NK-92 (cell line): ENCODE results near the gene TOMM40.
"Not testable (repeated sequence)": the region's sequence is repeated elsewhere in the genome, so short reads cannot be mapped to it uniquely, and the experiment has no call there.

Experiments used
- DNase-seq: peaks from one replicate; lab custom pipeline; 2025; ENCODE audit not compliant: unreplicated experiment; lab: John Stamatoyannopoulos, UW

Gene TOMM40

GRCh38 chr19:44925114-44925891, 34.2 kb downstream of the TOMM40 start:
- DNase-seq: no peak

GRCh38 chr19:44926245-44927077, 35.4 kb downstream of the TOMM40 start:
- not testable (repeated sequence) for DNase-seq

- DNase-seq: no peak
Observed at GRCh38 chr19:44927746-44928145, 36.7 kb downstream of the TOMM40 start.

- DNase-seq: no peak
Observed at GRCh38 chr19:44930088-44930487, 39.0 kb downstream of the TOMM40 start.

DNA sequence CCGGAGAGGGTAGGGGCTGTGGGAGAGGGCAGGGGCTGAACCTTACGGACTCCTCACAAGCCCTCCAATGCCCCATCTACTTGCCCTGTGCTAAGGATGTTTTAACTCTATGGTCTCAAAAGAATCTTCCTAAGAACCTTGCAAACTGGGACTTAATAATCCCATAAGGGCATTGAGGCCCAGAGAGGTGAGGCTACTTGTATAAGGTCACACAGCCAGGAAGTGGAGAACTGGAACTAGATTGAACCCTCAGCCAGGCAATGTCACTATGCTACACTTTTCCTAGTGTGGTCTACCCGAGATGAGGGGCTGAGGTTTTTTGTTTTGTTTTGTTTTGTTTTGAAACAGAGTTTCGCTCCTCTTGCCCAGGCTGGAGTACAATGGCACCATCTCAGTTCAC, 40.5 kb downstream of the TOMM40 start:
- no peak for DNase-seq

- DNase-seq: no peak
Observed at GRCh38 chr19:44939668-44940067, 48.6 kb downstream of the TOMM40 start.

GRCh38 chr19:44942067-44942571, 51.1 kb downstream of the TOMM40 start, which contains the start of gene APOC4:
TSS of gene APOC4 (plus strand) at chr19:44942237. CDS start at chr19:44942278, 41 bp downstream.
- DNase-seq: no peak

GRCh38 chr19:44943801-44944249, 52.8 kb downstream of the TOMM40 start:
- no peak for DNase-seq

GRCh38 chr19:44947041-44947581, 56.1 kb downstream of the TOMM40 start:
- DNase-seq: no peak

- DNase-seq: no peak
Observed at GRCh38 chr19:44948237-44948636, 57.2 kb downstream of the TOMM40 start.

- no peak for DNase-seq
Observed at GRCh38 chr19:44948763-44949374, 57.8 kb downstream of the TOMM40 start.

DNA sequence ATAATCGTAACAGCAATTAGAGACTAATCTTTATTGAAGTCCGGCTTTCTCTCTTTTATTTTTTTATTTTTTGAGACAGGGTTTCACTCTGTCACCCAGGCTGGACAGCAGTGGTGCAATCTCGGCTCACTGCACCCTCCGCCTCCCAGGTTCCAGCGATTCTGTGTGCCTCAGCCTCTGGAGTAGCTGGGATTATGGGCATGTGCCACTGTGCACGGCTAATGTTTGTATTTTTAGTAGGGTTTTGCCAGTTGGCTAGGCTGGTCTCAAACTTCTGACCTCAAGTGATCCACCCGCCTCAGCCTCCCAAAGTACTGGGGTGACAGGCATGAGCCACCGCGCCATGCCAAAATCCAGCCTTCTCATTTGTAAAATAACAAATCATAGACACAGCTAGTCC, 58.5 kb downstream of the TOMM40 start:
- no peak for DNase-seq

- no peak for DNase-seq
Observed at GRCh38 chr19:44951179-44952159, 60.4 kb downstream of the TOMM40 start.
